OCI-LY3 (cell line): Measurements from ENCODE around the gene ARHGDIB.

Source experiments
- EZH2phosphoT487 ChIP-seq: fragments of 200-600 bp; shearing (Covaris generic); IDR thresholded peaks from 2 replicates; pipeline ENCODE4 v1.6.1; 2018; ENCODE audit warnings: antibody characterized with exemption, mixed run types, low read depth
- TF ChIP-seq, protein P1 (sequence below): fragments of 200-600, 300-600 bp; sonication (generic); IDR thresholded peaks from 2 replicates; pipeline ENCODE4 v1.5.1; 2014; ENCODE audit warnings: antibody characterized with exemption, low read length, low read depth

DNA sequence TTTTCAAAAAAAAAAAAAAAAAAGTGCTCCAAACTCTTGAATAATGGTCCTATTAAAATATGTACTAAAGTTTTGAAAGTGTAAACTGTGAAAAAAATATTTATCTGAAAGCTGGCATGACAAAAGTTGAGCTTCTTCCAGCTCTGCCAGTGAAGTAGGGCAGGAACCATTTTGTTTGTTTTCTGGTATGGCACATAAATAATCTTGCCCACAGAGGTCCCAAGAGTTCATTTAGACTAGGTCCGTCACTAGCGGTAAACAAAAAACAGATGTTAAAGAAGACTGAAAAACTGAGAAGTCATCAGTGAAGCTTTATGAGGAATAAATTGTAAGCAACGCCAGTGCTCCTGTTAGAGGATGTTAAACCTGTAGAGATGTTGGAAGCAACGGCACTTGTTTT is 30.0 kb downstream of the ARHGDIB start:
- TF ChIP-seq, protein P1, sequence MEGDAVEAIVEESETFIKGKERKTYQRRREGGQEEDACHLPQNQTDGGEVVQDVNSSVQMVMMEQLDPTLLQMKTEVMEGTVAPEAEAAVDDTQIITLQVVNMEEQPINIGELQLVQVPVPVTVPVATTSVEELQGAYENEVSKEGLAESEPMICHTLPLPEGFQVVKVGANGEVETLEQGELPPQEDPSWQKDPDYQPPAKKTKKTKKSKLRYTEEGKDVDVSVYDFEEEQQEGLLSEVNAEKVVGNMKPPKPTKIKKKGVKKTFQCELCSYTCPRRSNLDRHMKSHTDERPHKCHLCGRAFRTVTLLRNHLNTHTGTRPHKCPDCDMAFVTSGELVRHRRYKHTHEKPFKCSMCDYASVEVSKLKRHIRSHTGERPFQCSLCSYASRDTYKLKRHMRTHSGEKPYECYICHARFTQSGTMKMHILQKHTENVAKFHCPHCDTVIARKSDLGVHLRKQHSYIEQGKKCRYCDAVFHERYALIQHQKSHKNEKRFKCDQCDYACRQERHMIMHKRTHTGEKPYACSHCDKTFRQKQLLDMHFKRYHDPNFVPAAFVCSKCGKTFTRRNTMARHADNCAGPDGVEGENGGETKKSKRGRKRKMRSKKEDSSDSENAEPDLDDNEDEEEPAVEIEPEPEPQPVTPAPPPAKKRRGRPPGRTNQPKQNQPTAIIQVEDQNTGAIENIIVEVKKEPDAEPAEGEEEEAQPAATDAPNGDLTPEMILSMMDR = no peak
- TF ChIP-seq EZH2phosphoT487 = no peak
